GM10847 (cell line): ENCODE data around the gene RGS9.

Experiments used
- POLR2A ChIP-seq: IDR thresholded peaks from 2 replicates; pipeline ENCODE4 v1.6.1; 2011; ENCODE audit not compliant: insufficient read length; ENCODE audit errors: extremely low read depth

The RGS9 gene

GRCh38 chr17:65170839-65171238 lies 33.7 kb downstream of the RGS9 start:
- no peak for TF ChIP-seq POLR2A

- TF ChIP-seq POLR2A: no peak
Observed at GRCh38 chr17:65171752-65172151, 34.6 kb downstream of the RGS9 start.

- TF ChIP-seq POLR2A: no peak
Observed at GRCh38 chr17:65172496-65173136, 35.4 kb downstream of the RGS9 start.

GRCh38 chr17:65173284-65173793 lies 36.2 kb downstream of the RGS9 start:
- TF ChIP-seq POLR2A: no peak

- TF ChIP-seq POLR2A: no peak
Observed at GRCh38 chr17:65173976-65174683, 37.0 kb downstream of the RGS9 start.

- no peak for TF ChIP-seq POLR2A
Observed at GRCh38 chr17:65174974-65175373, 37.8 kb downstream of the RGS9 start.

GRCh38 chr17:65175952-65176351 lies 38.8 kb downstream of the RGS9 start:
- no peak for TF ChIP-seq POLR2A

- no peak for TF ChIP-seq POLR2A
Observed at GRCh38 chr17:65176646-65177409, 39.7 kb downstream of the RGS9 start.

GRCh38 chr17:65177901-65178300 lies 40.7 kb downstream of the RGS9 start:
- TF ChIP-seq POLR2A: no peak

- TF ChIP-seq POLR2A: peak; percentile 24
Observed at GRCh38 chr17:65181237-65182061, 44.3 kb downstream of the RGS9 start.

GRCh38 chr17:65182233-65182632 lies 45.1 kb downstream of the RGS9 start:
- peak; percentile 11 for TF ChIP-seq POLR2A

- no peak for TF ChIP-seq POLR2A
Observed at GRCh38 chr17:65183736-65184135, 46.6 kb downstream of the RGS9 start.

GRCh38 chr17:65184235-65184959 lies 47.2 kb downstream of the RGS9 start:
- no peak for TF ChIP-seq POLR2A

GRCh38 chr17:65185062-65185461 lies 47.9 kb downstream of the RGS9 start:
- no peak for TF ChIP-seq POLR2A
